Muscle layer of duodenum (tissue), 2 donors: ENCODE results near the gene SRRD.
"Not testable (repeated sequence)": the region's sequence is repeated elsewhere in the genome, so short reads cannot be mapped to it uniquely, and the experiment has no call there.

ENCODE experiments used
- H3K27ac ChIP-seq: one replicate; pipeline ENCODE4 v1.7.0; 2013; ENCODE audit warnings: mild to moderate bottlenecking, low read length
- H3K27me3 ChIP-seq: one replicate; pipeline ENCODE4 v1.7.0; 2013; ENCODE audit warnings: low read depth, mild to moderate bottlenecking, control low read depth, low read length
- H3K36me3 ChIP-seq, 2 donors: one replicate each; pipeline ENCODE4 v1.7.0; 2013; ENCODE audit warnings: low read length in 2 of 2, control low read depth in 1 of 2, mild to moderate bottlenecking in 1 of 2; ENCODE audit not compliant: insufficient read depth in 2 of 2, control insufficient read depth in 1 of 2
- H3K4me1 ChIP-seq, 2 donors: one replicate each; pipeline ENCODE4 v1.7.0; 2013; ENCODE audit warnings: low read length in 2 of 2, mild to moderate bottlenecking in 2 of 2, control low read depth in 1 of 2, moderate library complexity in 1 of 2; ENCODE audit not compliant: insufficient read depth in 2 of 2, control insufficient read depth in 1 of 2
- H3K4me3 ChIP-seq, 2 donors: one replicate each; pipeline ENCODE4 v1.7.0; 2013; ENCODE audit warnings: low read length in 2 of 2, low read depth in 1 of 2, mild to moderate bottlenecking in 1 of 2
- H3K9me3 ChIP-seq, 2 donors: one replicate each; pipeline ENCODE4 v1.7.0; 2013; ENCODE audit warnings: low read length in 2 of 2, control low read depth in 1 of 2, mild to moderate bottlenecking in 1 of 2; ENCODE audit not compliant: control insufficient read depth in 1 of 2
- donor health status: healthy.

The SRRD gene

GRCh38 chr22:26527167-26527566, 43.5 kb downstream of the SRRD start:
- Histone ChIP-seq H3K36me3 (peaks cover 16 to 26% of the 10 kb centered on the region in 2 donors), H3K27ac (no peak overlapping the region), H3K9me3 (no peaks in the 10 kb centered on the region), H3K4me1 (no peaks in the 10 kb centered on the region), H3K27me3 (no peaks in the 10 kb centered on the region), H3K4me3 (no peak overlapping the region)

DNA sequence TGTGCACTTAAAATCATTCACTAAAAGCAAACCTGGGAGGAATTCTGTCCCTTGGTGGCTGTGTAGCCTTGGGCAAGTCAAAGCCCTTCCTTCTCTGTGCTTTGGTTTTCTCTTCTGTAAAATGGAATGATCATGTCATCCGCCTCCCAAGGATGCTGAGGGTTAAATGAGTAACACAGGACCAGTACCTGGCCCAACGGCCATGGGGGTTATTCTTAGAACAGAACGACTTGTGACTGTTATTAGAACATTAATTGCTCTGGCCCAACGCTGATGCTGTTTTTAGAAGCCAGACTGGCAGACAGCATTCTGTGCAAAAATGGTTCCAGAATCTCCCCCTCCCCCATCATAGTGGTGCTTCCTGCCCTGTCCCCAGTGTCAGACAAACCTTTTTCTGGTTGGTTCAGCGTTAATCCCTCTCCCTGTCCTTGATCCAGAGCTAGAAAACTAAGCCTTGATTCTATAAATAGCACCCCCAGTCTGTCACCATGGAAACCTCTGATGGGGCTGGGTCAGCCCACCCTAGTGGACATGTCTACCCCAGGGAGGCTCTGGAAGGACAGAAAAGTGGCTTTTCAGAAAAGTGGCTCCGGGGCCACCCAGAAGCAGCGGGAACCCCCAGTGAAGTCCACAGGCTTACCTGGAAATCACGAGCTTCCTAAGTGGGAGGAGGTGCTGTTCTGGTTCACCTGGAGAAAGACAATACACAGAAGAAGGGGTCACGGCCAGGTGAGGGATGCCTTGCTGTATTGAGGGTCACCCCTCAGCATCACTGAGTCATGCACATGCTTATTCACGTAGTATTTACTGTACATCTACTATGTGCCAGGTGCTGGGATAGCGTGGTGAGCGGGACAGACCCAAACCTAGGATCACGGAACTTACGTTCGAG, 44.1 kb downstream of the SRRD start:
- no peak overlapping the region for H3K4me3 ChIP-seq
- peaks cover 16 to 26% of the 10 kb centered on the region in 2 donors for H3K36me3 ChIP-seq
- H3K9me3 ChIP-seq, result no peaks in the 10 kb centered on the region
- no peak overlapping the region for H3K27ac ChIP-seq
- H3K27me3 ChIP-seq, result no peaks in the 10 kb centered on the region
- no peaks in the 10 kb centered on the region for H3K4me1 ChIP-seq

GRCh38 chr22:26528518-26528917, 44.8 kb downstream of the SRRD start:
- not testable (repeated sequence) for H3K27ac ChIP-seq, H3K9me3 ChIP-seq, H3K4me1 ChIP-seq, H3K4me3 ChIP-seq, H3K27me3 ChIP-seq
- H3K36me3 ChIP-seq, result peaks cover 16 to 26% of the 10 kb centered on the region in 2 donors

- Histone ChIP-seq H3K9me3 (no peaks in the 10 kb centered on the region), H3K36me3 (peaks cover 16 to 26% of the 10 kb centered on the region in 2 donors), H3K27me3 (no peaks in the 10 kb centered on the region), H3K27ac (no peak overlapping the region), H3K4me1 (no peaks in the 10 kb centered on the region), H3K4me3 (no peak overlapping the region)
Observed at GRCh38 chr22:26529345-26529744, 45.7 kb downstream of the SRRD start.

DNA sequence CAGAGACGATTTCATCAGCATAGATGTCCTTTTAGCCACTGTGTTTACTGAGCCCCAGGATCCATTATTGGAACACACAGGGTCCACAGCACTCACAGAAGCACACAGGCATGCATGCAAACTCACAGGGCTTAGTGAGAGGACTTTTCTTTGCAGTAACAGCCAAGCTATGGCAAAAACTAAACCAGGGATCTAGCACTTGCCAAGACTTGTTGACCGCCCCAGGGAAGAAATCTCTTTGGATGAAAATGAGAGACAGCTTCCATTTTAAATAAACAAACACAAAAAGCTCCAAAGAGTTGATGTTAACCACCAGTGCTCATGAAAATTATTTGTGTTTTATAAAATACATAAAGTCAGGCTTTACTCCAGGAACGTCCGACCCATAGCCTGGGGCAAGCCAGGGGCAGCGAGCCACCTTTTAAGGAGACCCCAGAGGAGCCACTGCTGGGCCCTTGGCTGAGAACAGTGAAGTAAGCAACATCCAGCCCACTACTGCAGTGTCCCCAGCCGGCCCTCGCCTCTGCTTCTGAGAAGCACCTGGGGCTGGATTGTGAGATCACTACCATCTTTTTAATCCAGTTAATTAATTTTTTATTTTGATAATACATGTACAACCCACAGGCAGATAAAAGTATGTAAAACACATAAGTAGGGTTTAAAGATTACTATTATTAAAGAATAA, 50.6 kb downstream of the SRRD start:
- Histone ChIP-seq H3K36me3 (peaks cover 4 to 13% of the 10 kb centered on the region in 2 donors), H3K27ac (no peak overlapping the region)

DNA sequence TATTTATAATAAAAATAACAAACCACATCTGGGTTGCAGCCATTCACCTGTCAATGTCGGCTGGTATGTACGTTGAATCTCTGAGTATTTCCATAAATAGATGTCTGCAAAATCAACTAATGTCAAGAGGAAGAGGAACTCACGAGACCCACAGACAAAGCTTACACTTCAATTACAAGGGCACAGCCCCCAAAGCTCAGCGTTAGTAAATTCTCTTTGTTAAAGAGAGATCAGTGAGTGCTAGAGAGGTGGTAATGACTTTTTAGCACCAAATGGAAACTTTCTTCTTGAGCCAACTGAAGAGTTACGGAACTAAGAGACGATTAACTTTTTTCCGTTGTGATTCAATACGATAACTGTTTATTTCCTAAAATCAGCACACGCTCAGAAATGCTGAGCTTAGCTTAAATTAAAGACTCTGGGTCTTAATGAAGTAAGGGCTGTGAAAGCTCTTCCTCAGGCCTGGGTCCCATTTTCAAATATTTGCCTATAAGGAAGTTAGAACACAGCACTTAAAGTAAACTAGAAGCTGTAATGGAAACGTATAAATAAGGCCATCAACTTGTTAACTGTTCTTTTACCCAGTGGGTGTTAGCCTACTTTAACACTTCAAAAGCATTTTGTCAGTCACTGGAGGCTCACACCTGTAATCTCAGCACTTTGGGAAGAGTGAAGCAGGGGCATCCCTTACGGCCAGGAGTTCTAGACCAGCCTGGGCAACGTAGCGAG, 51.4 kb downstream of the SRRD start:
- Histone ChIP-seq H3K27ac (no peak overlapping the region), H3K4me3 (no peak overlapping the region), H3K4me1 (no peaks in the 10 kb centered on the region), H3K36me3 (peaks cover 4 to 8% of the 10 kb centered on the region in 2 donors), H3K27me3 (no peaks in the 10 kb centered on the region), H3K9me3 (no peaks in the 10 kb centered on the region)

More for the DNA sequence above, 50.6 kb downstream of the SRRD start:
- Histone ChIP-seq H3K27me3 (no peaks in the 10 kb centered on the region), H3K9me3 (no peaks in the 10 kb centered on the region), H3K4me1 (no peaks in the 10 kb centered on the region), H3K4me3 (no peak overlapping the region)

- no peaks in the 10 kb centered on the region for H3K4me1 ChIP-seq
- H3K27me3 ChIP-seq, result no peaks in the 10 kb centered on the region
- no peaks in the 10 kb centered on the region for H3K9me3 ChIP-seq
- no peak overlapping the region for H3K4me3 ChIP-seq
- peaks cover 7 to 11% of the 10 kb centered on the region in 2 donors for H3K36me3 ChIP-seq
- no peak overlapping the region for H3K27ac ChIP-seq
Observed at GRCh38 chr22:26535603-26535908, 51.9 kb downstream of the SRRD start.

DNA sequence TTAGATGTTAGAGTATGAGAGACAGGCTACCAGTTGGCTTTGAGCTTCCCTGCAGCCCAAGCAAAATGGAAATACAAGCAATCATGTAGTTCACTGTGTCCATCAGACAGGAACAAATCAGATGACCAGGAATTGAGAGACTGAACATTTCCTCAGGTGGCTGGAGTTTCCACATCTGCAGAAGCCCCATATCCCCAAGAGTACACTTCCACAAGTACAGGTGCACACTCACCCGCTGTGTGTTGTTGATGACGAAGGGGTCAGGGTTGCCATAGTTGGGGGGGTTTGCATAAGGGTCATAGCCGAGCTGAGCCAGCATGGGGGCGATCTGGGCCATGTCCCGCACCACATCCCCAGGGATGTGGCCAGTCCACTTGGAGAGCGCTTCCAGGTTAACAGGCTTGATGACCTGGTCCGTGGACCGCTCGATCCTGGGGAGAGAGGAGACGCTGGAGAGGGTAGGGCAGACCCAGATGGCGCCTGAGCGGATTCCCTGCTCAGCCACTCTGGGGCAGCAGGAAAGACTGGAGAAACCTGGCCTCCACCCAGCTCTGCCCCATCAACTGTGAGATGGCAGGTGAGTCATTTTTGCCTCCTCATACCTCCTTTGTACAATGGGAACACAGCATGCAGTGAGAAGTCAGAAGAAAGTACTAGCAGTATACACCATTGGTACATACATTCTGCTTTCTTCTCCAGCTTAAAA, 52.5 kb downstream of the SRRD start:
- no peaks in the 10 kb centered on the region for H3K4me1 ChIP-seq
- H3K9me3 ChIP-seq, result no peaks in the 10 kb centered on the region
- H3K4me3 ChIP-seq, result no peak overlapping the region
- no peaks in the 10 kb centered on the region for H3K27me3 ChIP-seq
- peaks cover 7 to 10% of the 10 kb centered on the region in 2 donors for H3K36me3 ChIP-seq
- H3K27ac ChIP-seq, result no peak overlapping the region

GRCh38 chr22:26536762-26537134, 53.1 kb downstream of the SRRD start:
- H3K27me3 ChIP-seq, result no peaks in the 10 kb centered on the region
- H3K4me1 ChIP-seq, result no peaks in the 10 kb centered on the region
- H3K27ac ChIP-seq, result no peak overlapping the region
- no peak overlapping the region for H3K4me3 ChIP-seq
- H3K36me3 ChIP-seq, result peaks cover 4 to 11% of the 10 kb centered on the region in 2 donors
- no peaks in the 10 kb centered on the region for H3K9me3 ChIP-seq

- H3K36me3 ChIP-seq, result peaks cover 4 to 11% of the 10 kb centered on the region in 2 donors
- H3K27ac ChIP-seq, result no peak overlapping the region
- no peaks in the 10 kb centered on the region for H3K27me3 ChIP-seq
- H3K4me3 ChIP-seq, result no peak overlapping the region
- H3K9me3 ChIP-seq, result no peaks in the 10 kb centered on the region
- no peaks in the 10 kb centered on the region for H3K4me1 ChIP-seq
Observed at GRCh38 chr22:26540119-26540518, 56.4 kb downstream of the SRRD start.
